AG04449 (cell line): Measurements from ENCODE around the gene SGO2.

Experiments used
- CTCF ChIA-PET: fragments of 350-600 bp; formaldehyde crosslinking; extraction: SDS; loops from one replicate; lab custom pipeline; 2021; ENCODE audit warnings: antibody characterized with exemption; lab: Yijun Ruan, JAX
- POLR2A ChIA-PET: fragments of 400-600, 350-600 bp; formaldehyde crosslinking; extraction: SDS; loops from one replicate; lab custom pipeline; 2020; ENCODE audit warnings: antibody characterized with exemption, inconsistent platforms; lab: Yijun Ruan, JAX
- DNase-seq: peaks from one replicate; pipeline ENCODE4 v3.0.0-alpha.2; 2010; ENCODE audit warnings: low read depth, low spot score
- H3K4me3 ChIP-seq: 2 replicates; pipeline ENCODE4 v1.5.1; 2011; ENCODE audit warnings: low read depth, mild to moderate bottlenecking, control low read depth, low read length
- TF ChIP-seq, protein P1 (sequence below): IDR thresholded peaks from one replicate; pipeline ENCODE4 v1.5.1; 2011; ENCODE audit warnings: mild to moderate bottlenecking, moderate library complexity, low read length, control low read depth, inconsistent platforms; ENCODE audit not compliant: insufficient read depth; ENCODE audit errors: missing control alignments

The SGO2 gene

DNA sequence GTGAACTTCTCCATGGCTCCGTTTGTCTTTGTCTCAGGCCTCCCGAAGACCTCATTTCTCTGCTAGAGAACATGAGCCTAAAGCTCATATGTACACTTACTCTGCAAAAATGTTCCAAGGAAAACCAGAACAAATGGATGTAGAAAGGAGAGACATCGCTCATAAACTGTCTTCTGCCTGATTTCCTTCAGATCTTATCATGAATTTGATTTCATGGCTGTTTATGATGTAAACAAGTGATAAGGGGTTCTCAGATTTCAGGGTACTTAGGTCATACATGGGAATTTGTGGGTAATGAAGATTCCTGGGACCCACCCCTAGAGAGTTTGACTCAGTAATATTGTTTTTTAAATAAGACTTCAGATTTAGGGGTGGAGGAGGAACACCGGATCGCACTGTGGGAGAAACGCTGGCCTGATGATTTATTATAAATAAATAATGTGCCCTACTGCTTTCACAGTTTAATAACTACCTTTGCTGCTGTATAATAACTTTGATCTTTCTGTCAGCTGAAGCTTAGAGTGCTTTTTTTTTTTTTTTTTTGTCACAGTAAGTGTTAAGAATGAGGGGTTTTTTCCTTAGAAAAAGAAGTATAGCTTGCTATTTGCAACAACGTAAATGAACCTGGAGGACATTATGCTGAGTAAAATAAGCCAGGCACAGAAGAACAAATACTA is 74.7 kb downstream of the SGO2 start:
- no peak for DNase-seq
- CTCF ChIA-PET: interaction anchor here (0.8 to 2.2 kb wide), 3 partner anchors 22 to 103 kb away, joined by 4 to 7 read pairs (median 4); no protein-coding TSS in a partner anchor
- no peak overlapping the region for H3K4me3 ChIP-seq
- POLR2A ChIA-PET: no interaction called here
- TF ChIP-seq, protein P1, sequence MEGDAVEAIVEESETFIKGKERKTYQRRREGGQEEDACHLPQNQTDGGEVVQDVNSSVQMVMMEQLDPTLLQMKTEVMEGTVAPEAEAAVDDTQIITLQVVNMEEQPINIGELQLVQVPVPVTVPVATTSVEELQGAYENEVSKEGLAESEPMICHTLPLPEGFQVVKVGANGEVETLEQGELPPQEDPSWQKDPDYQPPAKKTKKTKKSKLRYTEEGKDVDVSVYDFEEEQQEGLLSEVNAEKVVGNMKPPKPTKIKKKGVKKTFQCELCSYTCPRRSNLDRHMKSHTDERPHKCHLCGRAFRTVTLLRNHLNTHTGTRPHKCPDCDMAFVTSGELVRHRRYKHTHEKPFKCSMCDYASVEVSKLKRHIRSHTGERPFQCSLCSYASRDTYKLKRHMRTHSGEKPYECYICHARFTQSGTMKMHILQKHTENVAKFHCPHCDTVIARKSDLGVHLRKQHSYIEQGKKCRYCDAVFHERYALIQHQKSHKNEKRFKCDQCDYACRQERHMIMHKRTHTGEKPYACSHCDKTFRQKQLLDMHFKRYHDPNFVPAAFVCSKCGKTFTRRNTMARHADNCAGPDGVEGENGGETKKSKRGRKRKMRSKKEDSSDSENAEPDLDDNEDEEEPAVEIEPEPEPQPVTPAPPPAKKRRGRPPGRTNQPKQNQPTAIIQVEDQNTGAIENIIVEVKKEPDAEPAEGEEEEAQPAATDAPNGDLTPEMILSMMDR: no peak

DNA sequence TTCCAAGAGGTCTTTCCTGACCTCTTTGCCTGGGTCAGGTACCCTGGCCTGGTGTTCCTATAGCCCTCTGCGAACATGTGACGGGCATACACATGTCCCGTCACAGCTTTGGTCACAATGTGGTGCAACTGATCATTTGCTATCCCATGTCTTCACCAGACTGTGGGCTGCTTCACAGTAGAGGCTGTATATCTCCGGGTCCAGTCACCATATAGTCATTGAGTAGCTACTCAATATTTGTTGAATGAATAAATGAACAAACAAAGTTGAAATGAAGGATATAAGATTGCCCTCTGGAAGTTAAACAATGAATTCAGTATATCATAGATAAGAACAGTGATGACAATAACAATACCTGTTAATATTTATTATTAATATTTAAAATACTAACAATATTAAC is 76.6 kb downstream of the SGO2 start:
- no peak for DNase-seq
- POLR2A ChIA-PET: no interaction called here
- H3K4me3 ChIP-seq: no peak overlapping the region
- TF ChIP-seq, protein P1: no peak
- CTCF ChIA-PET: interaction anchor here (1.1 to 4.0 kb wide), 4 partner anchors 12 to 40 kb away, joined by 3 to 21 read pairs (median 11); partner anchors contain the start of gene AOX1

DNA sequence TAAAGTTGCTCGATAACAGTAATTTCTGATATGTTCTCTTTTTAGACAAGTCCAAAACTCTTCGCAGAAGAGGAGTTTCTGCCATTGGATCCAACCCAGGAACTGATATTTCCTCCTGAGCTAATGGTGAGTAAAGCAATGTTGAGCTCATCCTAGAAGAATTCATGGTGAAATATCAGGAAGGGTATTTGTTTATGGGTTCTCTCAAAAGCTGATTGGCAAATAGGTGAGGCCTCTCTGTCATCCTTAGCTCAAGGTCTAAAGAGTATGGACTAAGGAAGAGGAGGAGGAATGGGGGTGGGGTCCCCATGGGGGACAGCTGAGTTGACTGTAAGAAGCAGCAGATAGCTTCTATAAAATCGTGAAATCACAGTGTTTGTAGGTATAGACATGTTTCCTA is 78.0 kb downstream of the SGO2 start:
- POLR2A ChIA-PET: no interaction called here
- CTCF ChIA-PET: interaction anchor here (0.8 to 4.0 kb wide), 6 partner anchors 11 to 108 kb away, joined by 3 to 21 read pairs (median 5); partner anchors contain the start of gene AOX1
- TF ChIP-seq, protein P1: no peak
- DNase-seq: no peak
- H3K4me3 ChIP-seq: no peak overlapping the region

DNA sequence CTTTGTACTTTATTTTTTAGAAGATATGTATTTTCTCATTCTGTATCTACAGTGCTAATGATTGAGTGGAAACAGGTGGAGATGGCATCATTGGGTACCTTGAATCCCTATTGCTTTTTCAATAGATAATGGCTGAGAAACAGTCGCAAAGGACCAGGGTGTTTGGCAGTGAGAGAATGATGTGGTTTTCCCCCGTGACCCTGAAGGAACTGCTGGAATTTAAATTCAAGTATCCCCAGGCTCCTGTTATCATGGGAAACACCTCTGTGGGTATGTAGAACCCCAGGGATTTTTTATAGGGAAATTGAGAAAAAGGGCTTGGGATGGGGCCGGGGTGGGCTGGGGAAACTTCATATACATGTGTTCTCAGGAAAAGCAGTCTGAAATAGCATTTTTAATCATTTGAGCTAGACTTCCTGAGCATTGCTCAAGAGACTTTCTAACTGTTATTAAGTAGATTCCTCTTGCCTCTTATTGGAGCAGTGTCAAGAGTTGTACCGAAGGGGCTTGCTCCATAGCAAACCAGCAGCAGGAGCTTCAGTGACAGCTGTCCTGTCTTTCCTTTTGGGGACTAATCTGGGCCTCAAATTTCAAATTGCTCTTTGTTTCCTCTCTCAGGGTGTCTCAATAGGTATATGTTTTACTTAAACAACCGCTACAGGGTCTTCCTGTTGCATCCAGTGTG is 78.7 kb downstream of the SGO2 start:
- H3K4me3 ChIP-seq: no peak overlapping the region
- DNase-seq: no peak
- ChIA-PET POLR2A (no interaction called here), CTCF (interaction anchor here (0.8 to 4.0 kb wide), 6 partner anchors 10 to 107 kb away, joined by 3 to 21 read pairs (median 5); partner anchors contain the start of gene AOX1)
- TF ChIP-seq, protein P1: no peak

DNA sequence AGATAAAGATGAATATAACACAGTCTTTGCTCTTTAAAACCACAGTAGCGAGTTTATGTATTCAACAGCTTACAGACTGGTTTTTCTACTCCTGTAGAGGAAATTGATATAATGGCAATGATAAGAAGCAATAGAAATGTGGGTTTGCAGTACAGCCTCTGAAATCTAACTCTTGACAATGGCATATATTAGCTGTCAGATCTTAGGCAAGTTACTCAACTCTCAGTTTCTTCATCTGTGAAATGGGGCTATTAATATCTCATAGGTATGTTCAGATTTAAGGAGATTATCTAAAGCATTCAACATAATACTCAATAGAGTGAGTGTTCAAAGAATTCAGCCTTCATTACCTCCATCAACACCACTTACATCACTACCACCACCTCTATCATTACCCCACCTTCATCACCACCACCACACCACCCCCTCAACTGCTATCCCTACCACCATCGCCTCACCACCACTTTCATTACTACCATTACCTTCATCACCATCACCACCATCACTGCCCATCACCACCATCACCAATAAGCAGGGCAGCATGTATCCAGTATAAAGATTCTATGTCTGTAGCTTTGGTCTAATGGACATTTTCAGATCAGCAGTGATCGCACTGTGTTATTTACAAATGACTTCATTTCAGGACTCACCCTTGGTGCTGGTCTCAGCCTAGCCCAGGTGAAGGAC is 82.5 kb downstream of the SGO2 start:
- CTCF ChIA-PET: interaction anchor here (1.0 to 2.0 kb wide), 7 partner anchors 9 to 97 kb away, joined by 3 to 6 read pairs (median 4); partner anchors contain the start of gene AOX1
- POLR2A ChIA-PET: no interaction called here
- TF ChIP-seq, protein P1: no peak
- no peak for DNase-seq
- no peak overlapping the region for H3K4me3 ChIP-seq
